Mammary epithelial cell (primary cell): Measurements from ENCODE around the gene BCAS3.

Source experiments
- EZH2 ChIP-seq: IDR thresholded peaks from 2 replicates; pipeline ENCODE4 v1.6.1; 2012; ENCODE audit warnings: low read length, inconsistent platforms, borderline replicate concordance
- TF ChIP-seq, protein P1 (sequence below), 2 donors: IDR thresholded peaks in 1 of 2; conservative IDR thresholded peaks in 1 of 2; 2 replicates each; pipeline ENCODE4 v1.5.1; 2011 to 2012; ENCODE audit warnings: inconsistent platforms in 2 of 2, low read length in 2 of 2, mild to moderate bottlenecking in 2 of 2, control low read depth in 1 of 2, low read depth in 1 of 2; ENCODE audit not compliant: insufficient read depth in 1 of 2; ENCODE audit errors: extremely low read depth in 1 of 2

DNA sequence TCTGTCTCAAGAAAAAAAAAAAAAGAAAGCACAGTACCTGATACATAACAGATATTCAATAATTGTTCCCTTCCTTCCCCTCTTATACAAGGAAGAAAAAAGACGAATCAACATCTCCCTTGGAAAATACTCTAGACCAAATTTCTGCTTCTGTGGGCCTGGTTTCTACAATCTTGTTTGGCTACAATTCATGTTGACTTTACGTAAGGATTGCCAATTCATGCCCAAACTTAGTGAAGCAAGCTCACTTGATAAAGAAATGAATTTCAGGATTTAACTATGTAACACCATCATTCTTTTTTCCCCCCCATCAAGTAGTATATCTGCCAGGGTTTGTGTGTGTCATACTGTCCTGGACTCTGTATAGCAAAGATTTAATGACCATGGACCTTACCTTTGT, 587.7 kb downstream of the BCAS3 start:
- TF ChIP-seq EZH2: no peak
- TF ChIP-seq, protein P1, sequence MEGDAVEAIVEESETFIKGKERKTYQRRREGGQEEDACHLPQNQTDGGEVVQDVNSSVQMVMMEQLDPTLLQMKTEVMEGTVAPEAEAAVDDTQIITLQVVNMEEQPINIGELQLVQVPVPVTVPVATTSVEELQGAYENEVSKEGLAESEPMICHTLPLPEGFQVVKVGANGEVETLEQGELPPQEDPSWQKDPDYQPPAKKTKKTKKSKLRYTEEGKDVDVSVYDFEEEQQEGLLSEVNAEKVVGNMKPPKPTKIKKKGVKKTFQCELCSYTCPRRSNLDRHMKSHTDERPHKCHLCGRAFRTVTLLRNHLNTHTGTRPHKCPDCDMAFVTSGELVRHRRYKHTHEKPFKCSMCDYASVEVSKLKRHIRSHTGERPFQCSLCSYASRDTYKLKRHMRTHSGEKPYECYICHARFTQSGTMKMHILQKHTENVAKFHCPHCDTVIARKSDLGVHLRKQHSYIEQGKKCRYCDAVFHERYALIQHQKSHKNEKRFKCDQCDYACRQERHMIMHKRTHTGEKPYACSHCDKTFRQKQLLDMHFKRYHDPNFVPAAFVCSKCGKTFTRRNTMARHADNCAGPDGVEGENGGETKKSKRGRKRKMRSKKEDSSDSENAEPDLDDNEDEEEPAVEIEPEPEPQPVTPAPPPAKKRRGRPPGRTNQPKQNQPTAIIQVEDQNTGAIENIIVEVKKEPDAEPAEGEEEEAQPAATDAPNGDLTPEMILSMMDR (conservative IDR thresholded peaks at IDR 0.05 in 1 of 2, IDR thresholded peaks at IDR 0.05 in 1 of 2; ENCODE audit: extremely low read depth in 1 of 2, insufficient read depth in 1 of 2, low read depth in 1 of 2, low read length in 2 of 2): no peak
